ENCODE measurements around the gene ABCA13.
A peak's percentile ranks its signal among the peaks of the same experiment; 100 is the strongest.

ABCA13 gene

GRCh38 chr7:48139459-48139858 is 31.8 kb upstream of the ABCA13 start:
- no peak overlapping the region for H3K9ac ChIP-seq
- H3K27ac ChIP-seq = no peak overlapping the region
- H3K4me1 ChIP-seq (ENCODE audit: low read depth, poor library complexity, severe bottlenecking) = no peaks in the 10 kb centered on the region
- H3K36me3 ChIP-seq (ENCODE audit: insufficient read depth) = no peaks in the 10 kb centered on the region
- no peaks in the 10 kb centered on the region for H3K79me2 ChIP-seq (ENCODE audit: insufficient read depth, low read depth)
- TF ChIP-seq CTCF (conservative IDR thresholded peaks at IDR 0.05; ENCODE audit: low read depth, low read length) = peak; percentile 49; the same call in 1 of the 2 replicates
- H2AFZ ChIP-seq (ENCODE audit: low read depth) = peak overlapping the region; percentile 25
- no peaks in the 10 kb centered on the region for H3K27me3 ChIP-seq (ENCODE audit: insufficient read depth, low read depth)
- H3K4me2 ChIP-seq = peak overlapping the region; percentile 46; the same call in 1 of the 2 replicates
- no peak overlapping the region for H3K4me3 ChIP-seq (IDR thresholded peaks at IDR 0.05; ENCODE audit: insufficient read depth, low read depth, low read length)
- H4K20me1 ChIP-seq (ENCODE audit: insufficient read depth) = no peaks in the 10 kb centered on the region

- Histone ChIP-seq H3K4me2 (peak overlapping the region; percentile 46; the same call in 1 of the 2 replicates), H3K4me1 (ENCODE audit: low read depth, poor library complexity, severe bottlenecking) (no peaks in the 10 kb centered on the region), H3K9ac (no peak overlapping the region), H4K20me1 (ENCODE audit: insufficient read depth) (no peaks in the 10 kb centered on the region), H3K27ac (no peak overlapping the region; the same call in 1 of the 2 replicates), H3K27me3 (ENCODE audit: insufficient read depth, low read depth) (no peaks in the 10 kb centered on the region), H3K79me2 (ENCODE audit: insufficient read depth, low read depth) (no peaks in the 10 kb centered on the region), H3K4me3 (IDR thresholded peaks at IDR 0.05; ENCODE audit: insufficient read depth, low read depth, low read length) (no peak overlapping the region), H3K36me3 (ENCODE audit: insufficient read depth) (no peaks in the 10 kb centered on the region), H2AFZ (ENCODE audit: low read depth) (peak overlapping the region; percentile 25)
- TF ChIP-seq CTCF (conservative IDR thresholded peaks at IDR 0.05; ENCODE audit: low read depth, low read length) = no peak
These were observed 31.1 kb upstream of the ABCA13 start for GRCh38 chr7:48140001-48140681.

GRCh38 chr7:48141521-48141920 is 29.7 kb upstream of the ABCA13 start:
- no peaks in the 10 kb centered on the region for H4K20me1 ChIP-seq (ENCODE audit: insufficient read depth)
- no peaks in the 10 kb centered on the region for H3K27me3 ChIP-seq (ENCODE audit: insufficient read depth, low read depth)
- H3K36me3 ChIP-seq (ENCODE audit: insufficient read depth) = no peaks in the 10 kb centered on the region
- H3K4me3 ChIP-seq (IDR thresholded peaks at IDR 0.05; ENCODE audit: insufficient read depth, low read depth, low read length) = no peak overlapping the region
- H2AFZ ChIP-seq (ENCODE audit: low read depth) = no peak overlapping the region
- H3K79me2 ChIP-seq (ENCODE audit: insufficient read depth, low read depth) = no peaks in the 10 kb centered on the region
- no peak overlapping the region for H3K27ac ChIP-seq
- no peak overlapping the region for H3K4me2 ChIP-seq
- no peak for TF ChIP-seq CTCF (conservative IDR thresholded peaks at IDR 0.05; ENCODE audit: low read depth, low read length)
- H3K9ac ChIP-seq = no peak overlapping the region
- H3K4me1 ChIP-seq (ENCODE audit: low read depth, poor library complexity, severe bottlenecking) = no peaks in the 10 kb centered on the region

- Histone ChIP-seq H3K27me3 (ENCODE audit: insufficient read depth, low read depth) (no peaks in the 10 kb centered on the region), H3K27ac (no peak overlapping the region), H4K20me1 (ENCODE audit: insufficient read depth) (no peaks in the 10 kb centered on the region), H3K4me3 (IDR thresholded peaks at IDR 0.05; ENCODE audit: insufficient read depth, low read depth, low read length) (no peak overlapping the region), H3K4me2 (no peak overlapping the region), H2AFZ (ENCODE audit: low read depth) (no peak overlapping the region), H3K79me2 (ENCODE audit: insufficient read depth, low read depth) (no peaks in the 10 kb centered on the region), H3K9ac (no peak overlapping the region), H3K4me1 (ENCODE audit: low read depth, poor library complexity, severe bottlenecking) (no peaks in the 10 kb centered on the region), H3K36me3 (ENCODE audit: insufficient read depth) (no peaks in the 10 kb centered on the region)
- no peak for TF ChIP-seq CTCF (conservative IDR thresholded peaks at IDR 0.05; ENCODE audit: low read depth, low read length)
These were observed 26.9 kb upstream of the ABCA13 start for GRCh38 chr7:48144291-48144768.
